SK-N-SH (cell line): Measurements from ENCODE around the gene ZC3H18. TPM values are rescaled to one million over a fixed set of nuclear protein-coding genes. Genes with fewer than 3 reads are reported as not detected.

ENCODE experiments used
- CTCF ChIA-PET: fragments of 300-600, 350-600 bp; formaldehyde crosslinking; extraction: SDS; loops from one replicate; lab custom pipeline; 2021; lab: Yijun Ruan, JAX
- POLR2A ChIA-PET: fragments of 350-600 bp; sonication (Branson Sonifier 250); formaldehyde crosslinking; extraction: SDS; loops from one replicate; lab custom pipeline; 2020; ENCODE audit warnings: antibody characterized with exemption, inconsistent platforms; lab: Yijun Ruan, JAX
- DNase-seq: peaks from one replicate; pipeline ENCODE4 v3.0.0; 2012
- H2AFZ ChIP-seq: fragments of 200-600 bp; sonication (generic); 2 replicates; pipeline ENCODE4 v1.8.1; 2016; ENCODE audit warnings: antibody characterized with exemption, mild to moderate bottlenecking, low read depth
- H3F3A ChIP-seq: fragments of 200-600 bp; sonication (generic); replicated peaks from 2 replicates; pipeline ENCODE3; 2016; ENCODE audit warnings: antibody characterized with exemption, mild to moderate bottlenecking; ENCODE audit not compliant: insufficient read depth
- H3K27ac ChIP-seq, 2 experiments: fragments of 200-500 bp in 1 of 2; fragments of 200-600 bp in 1 of 2; sonication (Bioruptor generic) in 1 of 2; sonication (generic), shearing (Covaris generic) in 1 of 2; 2 replicates each; pipeline versions ENCODE4 v1.5.1 to v1.6.1; 2014 to 2016; ENCODE audit warnings: low read depth in 2 of 2, inconsistent platforms in 1 of 2, low read length in 1 of 2, mild to moderate bottlenecking in 1 of 2, mixed read lengths in 1 of 2
- H3K27me3 ChIP-seq: fragments of 200-600 bp; sonication (generic), shearing (Covaris generic); 2 replicates; pipeline ENCODE4 v1.6.1; 2016; ENCODE audit warnings: mixed run types; ENCODE audit not compliant: insufficient read depth
- H3K36me3 ChIP-seq, 2 experiments: fragments of 200-500 bp in 1 of 2; fragments of 200-600 bp in 1 of 2; sonication (Bioruptor generic) in 1 of 2; sonication (generic) in 1 of 2; replicated peaks in 1 of 2; 2 replicates each; pipeline versions ENCODE3 to v1.5.1; 2014 to 2016; ENCODE audit warnings: low read length in 1 of 2, mild to moderate bottlenecking in 1 of 2; ENCODE audit not compliant: insufficient read depth in 2 of 2, control insufficient read depth in 1 of 2
- H3K4me1 ChIP-seq, 2 experiments: fragments of 200-500 bp in 1 of 2; fragments of 200-600 bp in 1 of 2; sonication (Bioruptor generic) in 1 of 2; sonication (generic), shearing (Covaris generic) in 1 of 2; 2 replicates each; pipeline versions ENCODE4 v1.5.1 to v1.6.1; 2014 to 2016; ENCODE audit warnings: low read depth in 1 of 2, low read length in 1 of 2, mixed run types in 1 of 2; ENCODE audit not compliant: insufficient read depth in 2 of 2, control insufficient read depth in 1 of 2
- H3K4me2 ChIP-seq: fragments of 200-600 bp; sonication (generic), shearing (Covaris generic); 2 replicates; pipeline ENCODE4 v1.6.1; 2017; ENCODE audit warnings: mixed run types
- H3K4me3 ChIP-seq, 2 experiments: fragments of 200-500 bp in 1 of 2; fragments of 200-600 bp in 1 of 2; sonication (Bioruptor generic) in 1 of 2; sonication (generic), shearing (Covaris generic) in 1 of 2; 2 replicates each; pipeline versions ENCODE4 v1.5.1 to v1.8.1; 2014 to 2016; ENCODE audit warnings: low read depth in 2 of 2, inconsistent platforms in 1 of 2, low read length in 1 of 2, mild to moderate bottlenecking in 1 of 2, mixed read lengths in 1 of 2, moderate library complexity in 1 of 2
- H3K79me2 ChIP-seq: fragments of 200-600 bp; sonication (generic); 2 replicates; pipeline ENCODE4 v1.8.1; 2017; ENCODE audit warnings: mild to moderate bottlenecking; ENCODE audit not compliant: insufficient read depth
- H3K9ac ChIP-seq: fragments of 200-600 bp; sonication (generic); 2 replicates; pipeline ENCODE4 v1.6.1; 2017; ENCODE audit warnings: mixed run types
- H3K9me2 ChIP-seq: fragments of 200-600 bp; sonication (generic); 2 replicates; pipeline ENCODE4 v1.6.1; 2017; ENCODE audit warnings: mixed run types
- H3K9me3 ChIP-seq: fragments of 200-600 bp; sonication (generic); 2 replicates; pipeline ENCODE4 v1.6.1; 2017; ENCODE audit warnings: mixed run types, mild to moderate bottlenecking, moderate library complexity
- H4K20me1 ChIP-seq: fragments of 200-600 bp; sonication (generic); 2 replicates; pipeline ENCODE4 v1.6.1; 2017; ENCODE audit warnings: mild to moderate bottlenecking, mixed run types; ENCODE audit not compliant: insufficient read depth
- ELF1 ChIP-seq: IDR thresholded peaks from 2 replicates; pipeline ENCODE4 v1.4.0; 2012
- FOXJ3 ChIP-seq: sonication (generic); formaldehyde crosslinking; IDR thresholded peaks from 2 replicates; pipeline ENCODE4 v1.5.1; 2020; ENCODE audit warnings: mild to moderate bottlenecking, missing genetic modification reagents
- GABPA ChIP-seq: IDR thresholded peaks from 2 replicates; pipeline ENCODE4 v1.4.0; 2012; ENCODE audit warnings: low read depth, mild to moderate bottlenecking
- GATA2 ChIP-seq: sonication (generic); formaldehyde crosslinking; IDR thresholded peaks from 2 replicates; pipeline ENCODE4 v1.5.0; 2020; ENCODE audit warnings: mild to moderate bottlenecking, missing genetic modification reagents
- RAD21 ChIP-seq: IDR thresholded peaks from 2 replicates; pipeline ENCODE4 v1.6.1; 2012; ENCODE audit warnings: mild to moderate bottlenecking, low read length
- RCOR1 ChIP-seq: fragments of 150-350 bp; IDR thresholded peaks from 2 replicates; pipeline ENCODE4 v1.6.1; 2017; ENCODE audit warnings: antibody characterized with exemption, low read length
- SMC3 ChIP-seq: IDR thresholded peaks from 2 replicates; pipeline ENCODE4 v1.6.1; 2012; ENCODE audit warnings: low read depth, low read length, improper control_type of control experiment
- WGBS: methylation state at CpG from one replicate; pipeline ENCODE4 v1.1.6; 2017; ENCODE audit warnings: low lambda C conversion rate; 5-methylcytosine and 5-hydroxymethylcytosine counted together
- polyA plus RNA-seq, 3 experiments: library from polyadenylated mRNA; depleted of rRNA; stranded (reverse); fragments of >200 nt; gene quantifications; 2 replicates each; pipeline ENCODE4 v1.2.3, GENCODE V29; 2012
- TF ChIP-seq, protein P1 (sequence below): IDR thresholded peaks from 2 replicates; pipeline ENCODE4 v1.4.0; 2012; ENCODE audit warnings: low read depth, borderline replicate concordance
- TF ChIP-seq, protein P2 (sequence below): IDR thresholded peaks from 2 replicates; pipeline ENCODE4 v1.6.1; 2012; ENCODE audit warnings: mild to moderate bottlenecking, low read depth, low read length, moderate library complexity
- TF ChIP-seq, protein P3 (sequence below): fragments of 150-350 bp; IDR thresholded peaks from 2 replicates; pipeline ENCODE4 v1.6.1; 2017; ENCODE audit warnings: antibody characterized with exemption, low read length, low read depth, borderline replicate concordance
- TF ChIP-seq, protein P4 (sequence below): fragments of 150-350 bp; IDR thresholded peaks from 2 replicates; pipeline ENCODE4 v1.6.1; 2016; ENCODE audit warnings: mild to moderate bottlenecking, low read depth, low read length

ZC3H18 gene
- polyA plus RNA-seq, 1 of the 3 experiments (the other 2 are of a cell fraction), result 32.7 TPM

DNA sequence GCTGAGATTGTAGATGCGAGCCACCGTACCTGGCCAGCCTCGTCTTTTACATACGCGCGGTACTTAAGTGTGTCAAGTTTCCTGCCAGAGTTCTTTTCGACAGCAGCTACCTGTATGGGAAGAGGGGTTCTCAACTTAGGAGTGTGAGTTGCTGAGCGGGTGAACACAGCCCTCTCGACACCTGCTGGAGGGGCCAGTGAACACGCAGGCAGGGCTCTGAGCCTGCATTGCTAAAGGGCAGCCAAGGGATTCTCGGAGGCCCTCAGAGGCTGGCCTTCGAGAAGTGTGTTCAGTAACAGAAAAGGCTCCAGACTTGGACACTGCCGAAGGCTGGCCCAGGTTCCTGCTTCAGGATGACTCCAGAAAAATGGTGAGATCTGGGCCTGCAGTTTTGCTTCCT, 6.1 kb downstream of the ZC3H18 start:
- H3K4me3 ChIP-seq, result no peak overlapping the region
- H3K9me2 ChIP-seq, result no peaks in the 10 kb centered on the region
- H4K20me1 ChIP-seq, result peaks cover 80% of the 10 kb centered on the region
- no peak overlapping the region for H3K4me2 ChIP-seq
- no peak overlapping the region for H3K9ac ChIP-seq
- 91% methylated on average over 10 of the region's 13 CpGs for WGBS
- H3K36me3 ChIP-seq, result peaks cover 42 to 44% of the 10 kb centered on the region in 2 experiments
- peaks cover 4 to 11% of the 10 kb centered on the region in 2 experiments; a peak in 3 of 4 replicates for H3K4me1 ChIP-seq
- no peak for DNase-seq
- H3K27me3 ChIP-seq, result no peaks in the 10 kb centered on the region
- no peaks in the 10 kb centered on the region for H3F3A ChIP-seq
- CTCF ChIA-PET, result interaction anchor here (0.6 kb wide), 1 partner anchor 108 kb away, joined by 3 read pairs; no protein-coding TSS in a partner anchor
- H3K79me2 ChIP-seq, result peaks cover 92% of the 10 kb centered on the region
- POLR2A ChIA-PET, result no interaction called here
- H2AFZ ChIP-seq, result no peak overlapping the region
- no peaks in the 10 kb centered on the region for H3K9me3 ChIP-seq
- no peak overlapping the region for H3K27ac ChIP-seq
- TF ChIP-seq, protein P1, sequence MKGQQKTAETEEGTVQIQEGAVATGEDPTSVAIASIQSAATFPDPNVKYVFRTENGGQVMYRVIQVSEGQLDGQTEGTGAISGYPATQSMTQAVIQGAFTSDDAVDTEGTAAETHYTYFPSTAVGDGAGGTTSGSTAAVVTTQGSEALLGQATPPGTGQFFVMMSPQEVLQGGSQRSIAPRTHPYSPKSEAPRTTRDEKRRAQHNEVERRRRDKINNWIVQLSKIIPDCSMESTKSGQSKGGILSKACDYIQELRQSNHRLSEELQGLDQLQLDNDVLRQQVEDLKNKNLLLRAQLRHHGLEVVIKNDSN, result no peak
- TF ChIP-seq FOXJ3 (no peak), GATA2 (no peak), SMC3 (no peak), ELF1 (no peak)
- TF ChIP-seq, protein P2, sequence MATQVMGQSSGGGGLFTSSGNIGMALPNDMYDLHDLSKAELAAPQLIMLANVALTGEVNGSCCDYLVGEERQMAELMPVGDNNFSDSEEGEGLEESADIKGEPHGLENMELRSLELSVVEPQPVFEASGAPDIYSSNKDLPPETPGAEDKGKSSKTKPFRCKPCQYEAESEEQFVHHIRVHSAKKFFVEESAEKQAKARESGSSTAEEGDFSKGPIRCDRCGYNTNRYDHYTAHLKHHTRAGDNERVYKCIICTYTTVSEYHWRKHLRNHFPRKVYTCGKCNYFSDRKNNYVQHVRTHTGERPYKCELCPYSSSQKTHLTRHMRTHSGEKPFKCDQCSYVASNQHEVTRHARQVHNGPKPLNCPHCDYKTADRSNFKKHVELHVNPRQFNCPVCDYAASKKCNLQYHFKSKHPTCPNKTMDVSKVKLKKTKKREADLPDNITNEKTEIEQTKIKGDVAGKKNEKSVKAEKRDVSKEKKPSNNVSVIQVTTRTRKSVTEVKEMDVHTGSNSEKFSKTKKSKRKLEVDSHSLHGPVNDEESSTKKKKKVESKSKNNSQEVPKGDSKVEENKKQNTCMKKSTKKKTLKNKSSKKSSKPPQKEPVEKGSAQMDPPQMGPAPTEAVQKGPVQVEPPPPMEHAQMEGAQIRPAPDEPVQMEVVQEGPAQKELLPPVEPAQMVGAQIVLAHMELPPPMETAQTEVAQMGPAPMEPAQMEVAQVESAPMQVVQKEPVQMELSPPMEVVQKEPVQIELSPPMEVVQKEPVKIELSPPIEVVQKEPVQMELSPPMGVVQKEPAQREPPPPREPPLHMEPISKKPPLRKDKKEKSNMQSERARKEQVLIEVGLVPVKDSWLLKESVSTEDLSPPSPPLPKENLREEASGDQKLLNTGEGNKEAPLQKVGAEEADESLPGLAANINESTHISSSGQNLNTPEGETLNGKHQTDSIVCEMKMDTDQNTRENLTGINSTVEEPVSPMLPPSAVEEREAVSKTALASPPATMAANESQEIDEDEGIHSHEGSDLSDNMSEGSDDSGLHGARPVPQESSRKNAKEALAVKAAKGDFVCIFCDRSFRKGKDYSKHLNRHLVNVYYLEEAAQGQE, result no peak

DNA sequence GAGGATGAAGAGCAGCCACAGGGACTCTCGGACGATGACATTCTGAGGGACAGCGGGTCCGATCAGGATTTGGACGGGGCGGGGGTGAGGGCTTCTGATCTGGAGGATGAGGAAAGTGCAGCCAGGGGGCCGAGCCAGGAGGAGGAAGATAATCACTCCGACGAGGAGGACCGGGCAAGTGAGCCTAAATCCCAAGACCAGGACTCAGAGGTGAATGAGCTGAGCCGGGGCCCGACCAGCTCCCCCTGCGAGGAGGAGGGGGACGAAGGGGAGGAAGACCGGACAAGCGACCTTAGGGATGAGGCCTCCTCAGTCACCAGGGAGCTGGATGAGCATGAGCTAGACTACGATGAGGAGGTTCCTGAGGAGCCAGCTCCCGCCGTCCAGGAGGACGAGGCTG, 7.0 kb downstream of the ZC3H18 start:
- Histone ChIP-seq H3F3A (no peaks in the 10 kb centered on the region), H3K9me2 (no peaks in the 10 kb centered on the region), H3K4me2 (no peak overlapping the region), H3K9me3 (no peaks in the 10 kb centered on the region)
- TF ChIP-seq RAD21, result no peak
- TF ChIP-seq, protein P3, sequence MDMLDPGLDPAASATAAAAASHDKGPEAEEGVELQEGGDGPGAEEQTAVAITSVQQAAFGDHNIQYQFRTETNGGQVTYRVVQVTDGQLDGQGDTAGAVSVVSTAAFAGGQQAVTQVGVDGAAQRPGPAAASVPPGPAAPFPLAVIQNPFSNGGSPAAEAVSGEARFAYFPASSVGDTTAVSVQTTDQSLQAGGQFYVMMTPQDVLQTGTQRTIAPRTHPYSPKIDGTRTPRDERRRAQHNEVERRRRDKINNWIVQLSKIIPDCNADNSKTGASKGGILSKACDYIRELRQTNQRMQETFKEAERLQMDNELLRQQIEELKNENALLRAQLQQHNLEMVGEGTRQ, result no peak
- TF ChIP-seq, protein P4, sequence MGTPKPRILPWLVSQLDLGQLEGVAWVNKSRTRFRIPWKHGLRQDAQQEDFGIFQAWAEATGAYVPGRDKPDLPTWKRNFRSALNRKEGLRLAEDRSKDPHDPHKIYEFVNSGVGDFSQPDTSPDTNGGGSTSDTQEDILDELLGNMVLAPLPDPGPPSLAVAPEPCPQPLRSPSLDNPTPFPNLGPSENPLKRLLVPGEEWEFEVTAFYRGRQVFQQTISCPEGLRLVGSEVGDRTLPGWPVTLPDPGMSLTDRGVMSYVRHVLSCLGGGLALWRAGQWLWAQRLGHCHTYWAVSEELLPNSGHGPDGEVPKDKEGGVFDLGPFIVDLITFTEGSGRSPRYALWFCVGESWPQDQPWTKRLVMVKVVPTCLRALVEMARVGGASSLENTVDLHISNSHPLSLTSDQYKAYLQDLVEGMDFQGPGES, result no peak
- no peak for TF ChIP-seq GABPA
- no peak for TF ChIP-seq RCOR1
- TF ChIP-seq, all 33 proteins: peak for 0
- Histone ChIP-seq H3K27ac (no peak overlapping the region), H3K27me3 (no peaks in the 10 kb centered on the region), H2AFZ (no peak overlapping the region), H4K20me1 (peaks cover 77% of the 10 kb centered on the region), H3K4me3 (no peak overlapping the region), H3K4me1 (peaks cover 0 to 2% of the 10 kb centered on the region in 2 experiments; a peak in 1 of 4 replicates), H3K9ac (no peak overlapping the region), H3K36me3 (peaks cover 39 to 41% of the 10 kb centered on the region in 2 experiments), H3K79me2 (peaks cover 92% of the 10 kb centered on the region)
- WGBS, result 95% methylated on average over 20 of the region's 20 CpGs
- DNase-seq, result no peak
- ChIA-PET POLR2A (no interaction called here), CTCF (no interaction called here)
